Activated T-helper 1 cell treated with Interleukin-2 at 50 U/mL for 16 hours (primary cell): ENCODE data around the gene UPK3A.

Source experiments
- DNase-seq: peaks from one replicate; pipeline ENCODE4 v3.0.0-alpha.2; 2020; ENCODE audit warnings: low read depth

The UPK3A gene

DNA sequence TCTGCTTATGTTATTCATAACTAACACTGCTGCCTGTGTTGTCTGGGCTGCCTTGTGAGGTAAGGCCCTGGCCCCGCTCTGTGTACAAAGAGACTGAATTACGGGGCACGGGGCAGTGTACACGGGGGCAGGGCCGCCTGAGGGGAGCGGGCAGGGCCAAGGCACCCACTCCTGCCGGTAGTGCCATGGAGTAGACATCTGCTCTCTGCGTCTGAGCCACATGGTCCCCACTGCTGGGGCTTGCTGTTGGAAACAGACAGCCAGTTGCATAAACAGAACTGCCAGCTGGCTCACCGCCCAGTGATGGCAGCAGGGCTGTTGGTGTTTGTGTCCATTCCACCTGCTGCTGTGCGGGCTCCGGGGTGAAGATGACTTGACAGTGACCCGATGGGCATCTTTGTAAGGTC, 44.8 kb downstream of the UPK3A start:
- no peak for DNase-seq

DNA sequence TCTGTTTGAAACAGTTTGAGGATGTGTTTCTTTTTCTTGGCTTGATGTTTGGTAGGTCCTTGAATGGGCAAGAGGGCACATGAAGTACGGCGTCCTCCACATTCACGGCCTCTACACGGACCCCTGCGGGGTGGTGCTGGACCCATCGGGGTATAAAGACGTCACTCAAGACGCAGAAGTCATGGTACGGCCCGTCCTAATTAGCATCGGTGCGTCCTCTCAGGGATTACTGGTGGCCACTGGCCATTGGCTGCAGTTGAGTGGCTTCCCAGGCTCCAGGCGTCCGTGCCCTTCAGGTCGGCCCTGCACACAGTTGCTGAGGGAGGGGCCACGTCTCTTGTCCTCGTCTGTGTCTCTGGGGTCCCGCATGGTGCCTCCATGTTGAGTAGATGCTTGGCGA, 45.8 kb downstream of the UPK3A start:
- no peak for DNase-seq

- no peak for DNase-seq
Measured at GRCh38 chr22:45331486-45331885, 46.7 kb downstream of the UPK3A start.

DNA sequence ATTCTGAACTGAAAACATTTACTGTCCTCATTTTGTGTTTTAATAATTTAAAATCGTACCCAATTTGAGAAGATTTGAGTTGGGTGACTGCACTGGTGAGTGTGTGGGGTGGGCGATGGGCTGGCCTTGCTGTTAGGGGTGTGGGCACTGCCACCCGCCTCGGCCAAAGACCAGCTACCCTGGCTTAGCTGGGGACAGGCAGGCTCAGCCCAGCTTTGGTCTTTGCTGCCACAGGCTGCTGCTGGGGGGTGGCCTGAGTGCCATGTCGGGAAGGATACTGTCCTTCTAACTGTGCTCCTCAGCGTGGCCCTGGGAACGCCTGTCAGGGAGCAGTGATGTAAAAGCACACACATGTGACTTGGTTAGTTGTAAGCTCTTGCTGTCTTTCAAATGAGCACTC, 47.3 kb downstream of the UPK3A start:
- DNase-seq: no peak

GRCh38 chr22:45334068-45334467, 49.3 kb downstream of the UPK3A start:
- no peak for DNase-seq

- DNase-seq: no peak
Measured at GRCh38 chr22:45334528-45334927, 49.8 kb downstream of the UPK3A start.

DNA sequence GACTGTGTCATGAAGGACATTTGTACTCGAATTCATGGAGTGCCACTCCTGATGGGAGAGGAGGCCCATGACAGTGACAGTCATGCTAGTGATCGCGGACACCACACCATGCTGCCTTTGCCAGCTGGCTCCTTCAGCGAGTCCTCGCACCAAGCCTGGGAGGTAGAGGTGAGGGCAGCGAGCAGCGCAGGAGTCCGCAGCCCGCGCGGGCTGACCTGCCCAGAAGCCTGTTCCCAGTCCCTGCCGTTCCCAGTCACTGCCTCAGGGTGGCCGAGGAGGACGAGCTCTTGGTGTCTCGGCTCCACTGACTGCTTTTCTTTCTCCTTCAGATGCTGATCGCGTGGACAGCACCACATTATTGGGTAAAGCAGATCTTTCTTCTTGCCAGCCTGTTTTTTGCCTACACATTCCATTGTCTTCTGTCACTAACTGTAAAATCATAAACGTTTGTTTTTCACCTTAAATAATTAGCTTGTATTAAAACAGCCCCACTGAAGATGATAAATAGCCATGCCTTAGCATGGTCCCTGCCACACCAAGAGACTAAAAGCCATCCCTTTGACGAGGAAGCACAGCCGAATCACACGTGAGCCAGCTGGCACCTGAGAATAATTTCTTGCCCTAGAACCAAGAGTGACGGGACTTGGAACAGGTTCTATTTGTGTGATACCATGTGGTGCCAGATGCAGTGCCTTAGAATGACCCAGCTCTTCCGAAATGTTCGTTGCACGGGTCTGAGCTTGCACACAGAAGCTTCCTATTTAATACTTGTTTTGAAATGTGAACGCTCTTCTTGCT, 50.5 kb downstream of the UPK3A start:
- DNase-seq: no peak

GRCh38 chr22:45335854-45336522, 51.2 kb downstream of the UPK3A start:
- DNase-seq: no peak

DNA sequence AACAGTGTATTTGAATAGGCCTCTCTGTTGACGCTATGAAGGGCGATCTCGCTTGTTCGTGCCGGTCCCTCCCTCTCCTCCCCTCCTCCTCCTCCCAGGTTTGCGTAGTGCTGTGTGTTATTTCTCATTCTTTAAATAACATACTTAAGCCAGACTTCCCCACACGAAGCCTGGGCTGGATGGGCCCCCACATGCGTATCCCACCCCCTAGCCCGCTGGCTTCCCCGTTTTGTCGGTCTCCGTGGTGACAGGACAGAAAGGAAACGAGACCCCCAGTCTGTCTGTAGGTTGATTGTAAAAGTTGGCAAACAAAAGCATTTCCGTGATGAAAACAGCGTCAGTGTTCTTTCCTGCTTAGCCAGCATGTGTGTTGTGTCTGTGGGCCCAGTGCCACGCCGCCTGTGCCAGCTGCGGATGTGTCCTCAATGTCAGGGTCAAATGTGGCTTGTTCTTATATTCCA, 52.3 kb downstream of the UPK3A start:
- DNase-seq: no peak

DNA sequence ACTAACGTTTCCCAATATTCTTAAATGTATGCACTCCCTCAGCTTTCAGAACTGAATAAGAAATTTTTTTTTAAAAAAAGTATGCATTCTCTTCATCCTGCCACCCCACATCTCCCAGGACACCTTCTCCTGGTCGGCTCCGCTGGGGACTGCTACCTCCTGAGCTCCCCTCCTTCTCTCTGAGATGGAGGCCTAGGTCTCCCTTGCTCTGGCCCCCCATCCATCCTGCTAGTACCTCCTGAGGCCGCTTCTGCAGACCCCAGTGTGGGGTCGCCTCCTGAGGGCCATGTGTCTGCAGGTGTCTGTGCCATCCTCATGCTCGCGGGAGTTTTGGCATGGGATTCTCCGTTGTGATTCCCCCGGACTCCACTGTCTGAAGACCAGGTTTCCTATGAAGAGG, 52.8 kb downstream of the UPK3A start:
- DNase-seq: no peak

GRCh38 chr22:45338795-45339194, 54.0 kb downstream of the UPK3A start:
- DNase-seq: no peak

DNA sequence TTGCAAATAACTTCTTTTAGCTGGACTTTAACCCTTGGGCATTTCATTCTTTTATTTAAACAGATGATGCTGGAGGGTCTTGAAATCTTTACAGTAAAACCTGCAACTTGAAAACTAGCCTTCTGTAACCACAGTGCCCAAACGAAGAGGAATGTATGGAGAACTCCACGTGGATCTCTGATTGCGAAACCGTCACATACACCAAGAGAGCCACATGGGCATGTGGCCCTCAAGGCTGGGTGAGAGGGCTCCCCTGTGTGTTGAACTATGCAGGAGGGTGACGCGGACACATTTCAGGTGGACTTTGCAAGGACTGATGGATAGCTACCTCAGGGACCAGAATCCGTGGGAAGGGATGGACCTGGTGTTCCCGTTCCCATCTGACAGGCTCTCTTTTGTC, 55.6 kb downstream of the UPK3A start:
- DNase-seq: no peak

GRCh38 chr22:45341498-45341897, 56.7 kb downstream of the UPK3A start:
- no peak for DNase-seq

GRCh38 chr22:45343143-45343542, 58.4 kb downstream of the UPK3A start:
- DNase-seq: no peak

- DNase-seq: no peak
Measured at GRCh38 chr22:45344334-45344733, 59.6 kb downstream of the UPK3A start.
